ENCODE data around the gene TBC1D16.

GRCh38 chr17:79991140-79991923 lies 44.3 kb downstream of the TBC1D16 start:
- TF ChIP-seq RAD21 (IDR thresholded peaks at IDR 0.05; ENCODE audit: insufficient read depth, low read depth, low read length) (peak; percentile 44), CTCF (IDR thresholded peaks at IDR 0.05 in 2 of 3, conservative IDR thresholded peaks at IDR 0.05 in 1 of 3; ENCODE audit: control insufficient read depth in 2 of 3, extremely low read depth in 1 of 3, insufficient read depth in 1 of 3, low read depth in 3 of 3, low read length in 3 of 3) (peak; percentile 20 to 66 (median 62); a peak in 4 of 6 replicates), SRF (IDR thresholded peaks at IDR 0.05; ENCODE audit: low read depth in 2 of 2, low read length in 2 of 2) (no peak), ZNF274 (IDR thresholded peaks at IDR 0.05; ENCODE audit: insufficient read depth, insufficient read length) (no peak), BMI1 (IDR thresholded peaks at IDR 0.05; ENCODE audit: borderline replicate concordance) (no peak), CREB1 (IDR thresholded peaks at IDR 0.05; ENCODE audit: low read depth) (no peak), SMAD1 (IDR thresholded peaks at IDR 0.05; ENCODE audit: low read depth, partially characterized antibody) (no peak)

All from GM12878 (cell line).